GM12878 (cell line): Measurements from ENCODE around the gene GK. TPM values are rescaled to one million over a fixed set of nuclear protein-coding genes. Genes with fewer than 3 reads are reported as not detected.
A peak's percentile ranks its signal among the peaks of the same experiment; 100 is the strongest.

Experiments used
- ATAC-seq: fragments of 200-7000 bp; cut with Tn5 transposase; 3 replicates; pipeline ENCODE4 v1.9.1; 2020; ENCODE audit warnings: mild to moderate bottlenecking, moderate library complexity
- BruUV-seq: library from RNA; stranded (reverse); fragments of 400-500 nt; replicated peaks from 2 replicates; lab custom pipeline; 2021; lab: Mats Ljungman, UMichigan
- CTCF ChIA-PET: fragments of 300-600 bp; sonication (Branson Sonifier 250); formaldehyde crosslinking; extraction: SDS; loops from one replicate; lab custom pipeline; 2021; ENCODE audit warnings: inconsistent platforms; lab: Yijun Ruan, JAX
- POLR2A ChIA-PET: fragments of 350-600 bp; formaldehyde crosslinking; extraction: SDS; loops from one replicate; lab custom pipeline; 2021; ENCODE audit warnings: inconsistent platforms; lab: Charles Lee
- RAD21 ChIA-PET: fragments of 300-600 bp; sonication (Branson Sonifier 250); formaldehyde crosslinking; loops from one replicate; lab custom pipeline; 2023; ENCODE audit warnings: antibody characterized with exemption; ENCODE audit not compliant: unreplicated experiment; lab: Charles Lee
- SMC1A ChIA-PET: fragments of 300-600 bp; sonication (Branson Sonifier 250); formaldehyde crosslinking; loops from one replicate; lab custom pipeline; 2023; ENCODE audit not compliant: unreplicated experiment, uncharacterized antibody; lab: Charles Lee
- DNase-seq: peaks from one replicate; pipeline ENCODE4 v3.0.0-alpha.2; 2011; ENCODE audit warnings: low read depth, low spot score
- FAIRE-seq: peaks from 3 replicates; lab custom pipeline; 2011; peaks lifted over from hg19 to GRCh38; lab: Jason Lieb, UNC
- H2AFZ ChIP-seq: 2 replicates; pipeline ENCODE4 v1.6.0; 2011; ENCODE audit warnings: low read depth, low read length, control low read depth; ENCODE audit not compliant: control insufficient read depth
- H3K27ac ChIP-seq: 2 replicates; pipeline ENCODE4 v1.5.1; 2011; ENCODE audit warnings: control low read depth; ENCODE audit not compliant: control insufficient read depth, insufficient read depth
- H3K27me3 ChIP-seq, 2 experiments: replicated peaks in 1 of 2; 2 replicates each; pipeline versions ENCODE4 v1.6.0 to v1.6.1; 2011; ENCODE audit warnings: low read length in 1 of 2; ENCODE audit not compliant: control insufficient read depth in 2 of 2, insufficient read depth in 2 of 2
- H3K36me3 ChIP-seq, 2 experiments: 2 replicates each; pipeline ENCODE4 v1.5.1; 2011; ENCODE audit warnings: low read length in 1 of 2; ENCODE audit not compliant: control insufficient read depth in 2 of 2, insufficient read depth in 2 of 2
- H3K4me1 ChIP-seq: 2 replicates; pipeline ENCODE4 v1.6.1; 2011; ENCODE audit warnings: mild to moderate bottlenecking, low read length, moderate library complexity, mixed read lengths; ENCODE audit not compliant: control insufficient read depth, insufficient read depth
- H3K4me2 ChIP-seq: 2 replicates; pipeline ENCODE4 v1.6.0; 2011; ENCODE audit warnings: control low read depth; ENCODE audit not compliant: control insufficient read depth, insufficient read depth
- H3K4me3 ChIP-seq: fragments of 200-600 bp; sonication (generic); 2 replicates; pipeline ENCODE4 v1.5.1; 2016
- H3K79me2 ChIP-seq: 2 replicates; pipeline ENCODE4 v1.6.0; 2011; ENCODE audit warnings: low read length; ENCODE audit not compliant: control insufficient read depth, insufficient read depth
- H3K9ac ChIP-seq: 2 replicates; pipeline ENCODE4 v1.8.0; 2011; ENCODE audit warnings: low read length, control low read depth, mixed read lengths; ENCODE audit not compliant: control insufficient read depth, insufficient read depth
- H3K9me3 ChIP-seq: replicated peaks from 3 replicates; pipeline ENCODE4 v1.5.1; 2011; ENCODE audit warnings: mild to moderate bottlenecking, low read length; ENCODE audit not compliant: control insufficient read depth, insufficient read depth
- H4K20me1 ChIP-seq: 2 replicates; pipeline ENCODE4 v1.6.0; 2011; ENCODE audit not compliant: control insufficient read depth, insufficient read depth
- MEF2B ChIP-seq: fragments of 450-650 bp; IDR thresholded peaks from 2 replicates; pipeline ENCODE4 v1.6.1; 2018; ENCODE audit warnings: mild to moderate bottlenecking, moderate library complexity; ENCODE audit not compliant: partially characterized antibody, poor library complexity, severe bottlenecking
- NBN ChIP-seq: fragments of 450-650 bp; IDR thresholded peaks from 2 replicates; pipeline ENCODE4 v1.6.1; 2016
- NR2F1 ChIP-seq: fragments of 450-650 bp; conservative IDR thresholded peaks from 2 replicates; pipeline ENCODE4 v1.6.1; 2017; ENCODE audit warnings: mild to moderate bottlenecking
- POLR2A ChIP-seq: IDR thresholded peaks from 2 replicates; pipeline ENCODE4 v1.6.1; 2011; ENCODE audit warnings: low read depth, mild to moderate bottlenecking, low read length
- WGBS: methylation state at CpG from one replicate; pipeline ENCODE4 v1.1.6; 2016; ENCODE audit warnings: low lambda C conversion rate; ENCODE audit not compliant: insufficient replicate concordance, insufficient coverage; ENCODE audit errors: missing lambda C conversion rate; 5-methylcytosine and 5-hydroxymethylcytosine counted together
- in situ Hi-C: fragments of 300-500 bp; cut with MboI; formaldehyde crosslinking; loops from 9 replicates; pipeline ENCODE4 v1.14.3; 2018; ENCODE audit warnings: mixed read lengths
- intact Hi-C: fragments of 100-400 bp; cut with micrococcal nuclease; formaldehyde crosslinking; loops from one replicate; pipeline ENCODE4 v1.14.2; 2022; ENCODE audit not compliant: unreplicated experiment
- polyA plus RNA-seq, 11 experiments: library from polyadenylated mRNA; depleted of rRNA in 4 of 11; unstranded in 6 of 11; stranded (reverse) in 5 of 11; fragments of >200 nt; fragmentation: Nextera tagmentation in 4 of 11; fragmentation: Illumina TruSeq in 1 of 11; extraction: Ambion mirVana in 4 of 11; extraction: Trizol in 1 of 11; gene quantifications; 1 replicate in 1 of 11; 2 replicates in 10 of 11; pipeline versions ENCODE4 v1.2.1 to v1.2.3, GENCODE V29; 2011 to 2016; ENCODE audit warnings: inconsistent platforms in 2 of 11, missing spikeins in 2 of 11, low read depth in 1 of 11
- total RNA-seq, 4 experiments: library from RNA; depleted of rRNA in 3 of 4; stranded (reverse); fragments of >200 nt in 3 of 4; fragmentation: Illumina TruSeq in 1 of 4; extraction: Trizol in 1 of 4; gene quantifications; 2 replicates each; pipeline versions ENCODE4 v1.2.1 to v1.2.3, GENCODE V29; 2013 to 2021
- TF ChIP-seq, protein P1 (sequence below): fragments of 150-350 bp; IDR thresholded peaks from 2 replicates; pipeline ENCODE4 v1.6.1; 2016; ENCODE audit warnings: low read depth, low read length

GK gene
- total and polyA plus RNA-seq, 10 of the 15 experiments (the other 5 are each of a cell fraction or from before 2014, with no cell fraction given): 6.3 to 22.3 (median 11.1) TPM

- Histone ChIP-seq H3K4me1 (no peaks in the 10 kb centered on the region), H3K36me3 (no peaks in the 10 kb centered on the region), H3K9ac (no peak overlapping the region; the same call in 1 of the 2 replicates), H3K4me2 (peak overlapping the region; percentile 19), H3K27me3 (no peaks in the 10 kb centered on the region), H3K79me2 (peaks cover 8% of the 10 kb centered on the region), H3K27ac (no peak overlapping the region), H4K20me1 (no peaks in the 10 kb centered on the region), H3K4me3 (no peak overlapping the region), H3K9me3 (no peaks in the 10 kb centered on the region)
- CTCF ChIA-PET: interaction anchor here (1.1 kb wide), 1 partner anchor 10 kb away, joined by 3 read pairs; no protein-coding TSS in a partner anchor
- no peak for DNase-seq
- intact Hi-C loops (loop anchor here (5.0 kb wide), 2 partner anchors 167 to 232 kb away; partner anchors contain the start of gene TAB3), in situ Hi-C loops (no loop called here)
- ATAC-seq: no peak
- SMC1A ChIA-PET: interaction anchor here (1.0 to 2.0 kb wide), 4 partner anchors 17 to 608 kb away, joined by 3 to 4 read pairs (median 3); no protein-coding TSS in a partner anchor
- no TSS peak for BruUV-seq
- no peak for FAIRE-seq
- TF ChIP-seq POLR2A (no peak), NBN (no peak), NR2F1 (no peak), MEF2B (no peak)
- TF ChIP-seq, protein P1, sequence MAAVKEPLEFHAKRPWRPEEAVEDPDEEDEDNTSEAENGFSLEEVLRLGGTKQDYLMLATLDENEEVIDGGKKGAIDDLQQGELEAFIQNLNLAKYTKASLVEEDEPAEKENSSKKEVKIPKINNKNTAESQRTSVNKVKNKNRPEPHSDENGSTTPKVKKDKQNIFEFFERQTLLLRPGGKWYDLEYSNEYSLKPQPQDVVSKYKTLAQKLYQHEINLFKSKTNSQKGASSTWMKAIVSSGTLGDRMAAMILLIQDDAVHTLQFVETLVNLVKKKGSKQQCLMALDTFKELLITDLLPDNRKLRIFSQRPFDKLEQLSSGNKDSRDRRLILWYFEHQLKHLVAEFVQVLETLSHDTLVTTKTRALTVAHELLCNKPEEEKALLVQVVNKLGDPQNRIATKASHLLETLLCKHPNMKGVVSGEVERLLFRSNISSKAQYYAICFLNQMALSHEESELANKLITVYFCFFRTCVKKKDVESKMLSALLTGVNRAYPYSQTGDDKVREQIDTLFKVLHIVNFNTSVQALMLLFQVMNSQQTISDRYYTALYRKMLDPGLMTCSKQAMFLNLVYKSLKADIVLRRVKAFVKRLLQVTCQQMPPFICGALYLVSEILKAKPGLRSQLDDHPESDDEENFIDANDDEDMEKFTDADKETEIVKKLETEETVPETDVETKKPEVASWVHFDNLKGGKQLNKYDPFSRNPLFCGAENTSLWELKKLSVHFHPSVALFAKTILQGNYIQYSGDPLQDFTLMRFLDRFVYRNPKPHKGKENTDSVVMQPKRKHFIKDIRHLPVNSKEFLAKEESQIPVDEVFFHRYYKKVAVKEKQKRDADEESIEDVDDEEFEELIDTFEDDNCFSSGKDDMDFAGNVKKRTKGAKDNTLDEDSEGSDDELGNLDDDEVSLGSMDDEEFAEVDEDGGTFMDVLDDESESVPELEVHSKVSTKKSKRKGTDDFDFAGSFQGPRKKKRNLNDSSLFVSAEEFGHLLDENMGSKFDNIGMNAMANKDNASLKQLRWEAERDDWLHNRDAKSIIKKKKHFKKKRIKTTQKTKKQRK: no peak
- TF ChIP-seq, all 136 proteins: peak for 0
- H2AFZ ChIP-seq: no peak overlapping the region
- 86% methylated on average over 2 of the region's 2 CpGs for WGBS
- POLR2A ChIA-PET: interaction anchor here (1.0 kb wide), 1 partner anchor 194 kb away, joined by 3 read pairs; no protein-coding TSS in a partner anchor
- RAD21 ChIA-PET: interaction anchor here (1.0 kb wide), 1 partner anchor 80 kb away, joined by 3 read pairs; no protein-coding TSS in a partner anchor
Observed at GRCh38 chrX:30654989-30655607, 1.9 kb downstream of the GK start.
